ENCODE results near the gene E2F6. TPM values are rescaled to one million over a fixed set of nuclear protein-coding genes. Genes with fewer than 3 reads are reported as not detected.

E2F6 gene
- total and polyA plus RNA-seq, 10 of the 15 experiments (the other 5 are each of a cell fraction or from before 2014, with no cell fraction given) = 4.2 to 15.5 (median 11.3) TPM

DNA sequence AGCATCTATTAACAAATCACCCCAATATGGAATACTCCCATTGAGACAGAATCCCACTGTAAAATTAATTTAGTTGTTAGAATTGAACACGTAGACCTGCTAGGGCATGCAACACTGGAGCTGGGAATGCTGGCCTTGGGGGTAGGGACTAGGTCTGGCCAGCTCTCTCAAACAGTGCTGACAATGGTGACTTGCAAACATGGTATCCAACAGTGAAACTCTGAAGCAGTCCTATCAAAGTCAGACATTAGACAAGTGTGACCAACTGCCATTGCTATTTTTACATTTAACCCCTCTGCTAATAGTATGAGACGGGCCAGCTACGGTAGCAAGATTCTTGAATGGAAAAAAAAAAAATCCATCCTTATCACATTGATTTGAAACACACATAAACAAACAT is 7.2 kb downstream of the E2F6 start (continued):
- TF ChIP-seq, protein P1, sequence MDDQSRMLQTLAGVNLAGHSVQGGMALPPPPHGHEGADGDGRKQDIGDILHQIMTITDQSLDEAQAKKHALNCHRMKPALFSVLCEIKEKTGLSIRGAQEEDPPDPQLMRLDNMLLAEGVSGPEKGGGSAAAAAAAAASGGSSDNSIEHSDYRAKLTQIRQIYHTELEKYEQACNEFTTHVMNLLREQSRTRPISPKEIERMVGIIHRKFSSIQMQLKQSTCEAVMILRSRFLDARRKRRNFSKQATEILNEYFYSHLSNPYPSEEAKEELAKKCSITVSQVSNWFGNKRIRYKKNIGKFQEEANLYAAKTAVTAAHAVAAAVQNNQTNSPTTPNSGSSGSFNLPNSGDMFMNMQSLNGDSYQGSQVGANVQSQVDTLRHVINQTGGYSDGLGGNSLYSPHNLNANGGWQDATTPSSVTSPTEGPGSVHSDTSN (IDR thresholded peaks at IDR 0.05; ENCODE audit: insufficient replicate concordance, low read depth, low read length) = no peak
- TF ChIP-seq RAD51 (IDR thresholded peaks at IDR 0.05) = no peak

DNA sequence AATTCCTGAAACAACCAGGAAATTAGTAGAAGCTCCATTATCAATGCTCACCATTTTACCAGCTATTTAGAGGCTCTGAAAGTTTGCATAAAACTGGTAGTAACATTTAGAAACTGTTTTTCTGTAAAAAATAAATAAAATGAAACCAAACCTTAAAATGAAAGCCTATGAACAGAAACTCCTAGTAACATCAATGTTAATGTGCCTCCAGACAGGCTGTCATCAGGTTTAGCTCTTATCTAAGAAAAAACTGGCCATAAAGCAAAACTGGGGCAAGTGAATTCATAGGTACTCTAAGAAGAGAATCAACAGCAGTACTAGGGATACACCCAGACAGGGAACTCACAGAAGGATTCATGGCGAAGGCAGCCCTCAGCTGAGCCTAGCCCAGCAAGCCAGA is 8.0 kb downstream of the E2F6 start:
- in situ Hi-C loops (cut with MboI) = no loop called here
- peaks cover 4% of the 10 kb centered on the region for H3K4me1 ChIP-seq (ENCODE audit: control insufficient read depth, insufficient read depth, low read length)
- WGBS (ENCODE audit: insufficient coverage, insufficient replicate concordance, low lambda C conversion rate, missing lambda C conversion rate) = 100% methylated on average over 1 of the region's 1 CpG
- no peaks in the 10 kb centered on the region for H3K27me3 ChIP-seq (replicated peaks in 1 of 2; ENCODE audit: control insufficient read depth in 2 of 2, insufficient read depth in 2 of 2, low read length in 1 of 2)
- H3K79me2 ChIP-seq (ENCODE audit: control insufficient read depth, insufficient read depth, low read length) = peaks cover 32% of the 10 kb centered on the region
- no peak for DNase-seq (ENCODE audit: low read depth, low spot score)
- H3K9me3 ChIP-seq (replicated peaks; ENCODE audit: control insufficient read depth, insufficient read depth, low read length) = no peaks in the 10 kb centered on the region
- no peak overlapping the region for H2AFZ ChIP-seq (ENCODE audit: control insufficient read depth, low read depth, low read length)
- H3K27ac ChIP-seq (ENCODE audit: control insufficient read depth, insufficient read depth) = peak overlapping the region; percentile 13
- TF ChIP-seq FOXK2 (IDR thresholded peaks at IDR 0.05) (no peak), CHD1 (IDR thresholded peaks at IDR 0.05; ENCODE audit: low read depth, low read length) (no peak), BMI1 (IDR thresholded peaks at IDR 0.05; ENCODE audit: borderline replicate concordance) (no peak), TCF7 (IDR thresholded peaks at IDR 0.05; ENCODE audit: borderline replicate concordance) (no peak), CBX3 (IDR thresholded peaks at IDR 0.05; ENCODE audit: borderline replicate concordance, low read depth) (no peak), ZNF622 (IDR thresholded peaks at IDR 0.05) (no peak), WRNIP1 (IDR thresholded peaks at IDR 0.05; ENCODE audit: borderline replicate concordance, low read depth, low read length) (no peak), ZBED1 (IDR thresholded peaks at IDR 0.05; ENCODE audit: borderline replicate concordance) (no peak), CBFB (IDR thresholded peaks at IDR 0.05; ENCODE audit: low read depth) (no peak)
- TF ChIP-seq, protein P2, sequence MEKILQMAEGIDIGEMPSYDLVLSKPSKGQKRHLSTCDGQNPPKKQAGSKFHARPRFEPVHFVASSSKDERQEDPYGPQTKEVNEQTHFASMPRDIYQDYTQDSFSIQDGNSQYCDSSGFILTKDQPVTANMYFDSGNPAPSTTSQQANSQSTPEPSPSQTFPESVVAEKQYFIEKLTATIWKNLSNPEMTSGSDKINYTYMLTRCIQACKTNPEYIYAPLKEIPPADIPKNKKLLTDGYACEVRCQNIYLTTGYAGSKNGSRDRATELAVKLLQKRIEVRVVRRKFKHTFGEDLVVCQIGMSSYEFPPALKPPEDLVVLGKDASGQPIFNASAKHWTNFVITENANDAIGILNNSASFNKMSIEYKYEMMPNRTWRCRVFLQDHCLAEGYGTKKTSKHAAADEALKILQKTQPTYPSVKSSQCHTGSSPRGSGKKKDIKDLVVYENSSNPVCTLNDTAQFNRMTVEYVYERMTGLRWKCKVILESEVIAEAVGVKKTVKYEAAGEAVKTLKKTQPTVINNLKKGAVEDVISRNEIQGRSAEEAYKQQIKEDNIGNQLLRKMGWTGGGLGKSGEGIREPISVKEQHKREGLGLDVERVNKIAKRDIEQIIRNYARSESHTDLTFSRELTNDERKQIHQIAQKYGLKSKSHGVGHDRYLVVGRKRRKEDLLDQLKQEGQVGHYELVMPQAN (conservative IDR thresholded peaks at IDR 0.05) = no peak
- TF ChIP-seq, protein P3, sequence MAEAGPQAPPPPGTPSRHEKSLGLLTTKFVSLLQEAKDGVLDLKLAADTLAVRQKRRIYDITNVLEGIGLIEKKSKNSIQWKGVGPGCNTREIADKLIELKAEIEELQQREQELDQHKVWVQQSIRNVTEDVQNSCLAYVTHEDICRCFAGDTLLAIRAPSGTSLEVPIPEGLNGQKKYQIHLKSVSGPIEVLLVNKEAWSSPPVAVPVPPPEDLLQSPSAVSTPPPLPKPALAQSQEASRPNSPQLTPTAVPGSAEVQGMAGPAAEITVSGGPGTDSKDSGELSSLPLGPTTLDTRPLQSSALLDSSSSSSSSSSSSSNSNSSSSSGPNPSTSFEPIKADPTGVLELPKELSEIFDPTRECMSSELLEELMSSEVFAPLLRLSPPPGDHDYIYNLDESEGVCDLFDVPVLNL (IDR thresholded peaks at IDR 0.05; ENCODE audit: low read depth, low read length) = no peak
- no TSS peak for BruUV-seq (replicated peaks)
- RAD21 ChIA-PET (ENCODE audit: unreplicated experiment) = interaction anchor here (0.8 to 1.5 kb wide), 3 partner anchors 223 to 1549 kb away, joined by 3 read pairs; a partner anchor contains a TSS
- POLR2A ChIA-PET = interaction anchor here (1.1 kb wide), 1 partner anchor 12 kb away, joined by 3 read pairs; no protein-coding TSS in a partner anchor
- intact Hi-C loops (cut with micrococcal nuclease; ENCODE audit: unreplicated experiment) = no loop called here
- ATAC-seq = peak; percentile 48
- SMC1A ChIA-PET (ENCODE audit: uncharacterized antibody, unreplicated experiment) = interaction anchor here (0.7 to 1.7 kb wide), 6 partner anchors 9 to 223 kb away, joined by 3 read pairs; no protein-coding TSS in a partner anchor
- CTCF ChIA-PET = interaction anchor here (0.9 to 3.5 kb wide), 5 partner anchors 10 to 223 kb away, joined by 3 to 21 read pairs (median 4); no protein-coding TSS in a partner anchor
- H3K9ac ChIP-seq (ENCODE audit: control insufficient read depth, insufficient read depth, low read length) = no peak overlapping the region; the same call in 1 of the 2 replicates
- FAIRE-seq = no peak
- H4K20me1 ChIP-seq (ENCODE audit: control insufficient read depth, insufficient read depth) = no peaks in the 10 kb centered on the region
- no peaks in the 10 kb centered on the region; a peak in 2 of 4 replicates for H3K36me3 ChIP-seq (ENCODE audit: control insufficient read depth in 2 of 2, insufficient read depth in 2 of 2, low read length in 1 of 2)
- H3K4me2 ChIP-seq (ENCODE audit: control insufficient read depth, insufficient read depth) = peak overlapping the region; percentile 52
- H3K4me3 ChIP-seq = no peak overlapping the region
